WERI-Rb-1 (cell line): ENCODE measurements around the gene PCDHGA8.
"Not testable (repeated sequence)": the region's sequence is repeated elsewhere in the genome, so short reads cannot be mapped to it uniquely, and the experiment has no call there.

Experiments
- DNase-seq: peaks from one replicate; pipeline ENCODE4 v3.0.0-alpha.2; 2020
- H3K27ac ChIP-seq: fragments of 250-450 bp; sonication (Bioruptor Pico); 2 replicates; pipeline ENCODE4 v1.5.1; 2020; ENCODE audit warnings: mild to moderate bottlenecking, moderate library complexity
- H3K27me3 ChIP-seq: fragments of 250-450 bp; sonication (Bioruptor Pico); 2 replicates; pipeline ENCODE4 v1.5.1; 2021; ENCODE audit warnings: mild to moderate bottlenecking, low read depth, moderate library complexity; ENCODE audit not compliant: insufficient read depth, severe bottlenecking
- H3K36me3 ChIP-seq: fragments of 250-450 bp; sonication (Bioruptor Pico); 2 replicates; pipeline ENCODE4 v1.5.1; 2020; ENCODE audit warnings: mild to moderate bottlenecking, moderate library complexity
- H3K4me3 ChIP-seq: 2 replicates; pipeline ENCODE4 v1.5.1; 2011; ENCODE audit warnings: low read depth, mild to moderate bottlenecking, control low read depth, low read length
- H3K9me3 ChIP-seq: fragments of 250-450 bp; sonication (Bioruptor Pico); 2 replicates; pipeline ENCODE4 v1.5.1; 2021; ENCODE audit warnings: mild to moderate bottlenecking, moderate library complexity; ENCODE audit not compliant: severe bottlenecking
- TF ChIP-seq, protein P1 (sequence below): IDR thresholded peaks from 2 replicates; pipeline ENCODE4 v1.5.1; 2011; ENCODE audit warnings: low read depth, mild to moderate bottlenecking, control low read depth, inconsistent platforms, low read length

PCDHGA8 gene

GRCh38 chr5:141399555-141400258, 7.3 kb downstream of the PCDHGA8 start:
- no peak overlapping the region for H3K4me3 ChIP-seq
- no peaks in the 10 kb centered on the region for H3K36me3 ChIP-seq
- H3K27me3 ChIP-seq: no peaks in the 10 kb centered on the region
- H3K9me3 ChIP-seq: peaks cover 4% of the 10 kb centered on the region
- no peak overlapping the region for H3K27ac ChIP-seq
- DNase-seq: no peak
- TF ChIP-seq, protein P1, sequence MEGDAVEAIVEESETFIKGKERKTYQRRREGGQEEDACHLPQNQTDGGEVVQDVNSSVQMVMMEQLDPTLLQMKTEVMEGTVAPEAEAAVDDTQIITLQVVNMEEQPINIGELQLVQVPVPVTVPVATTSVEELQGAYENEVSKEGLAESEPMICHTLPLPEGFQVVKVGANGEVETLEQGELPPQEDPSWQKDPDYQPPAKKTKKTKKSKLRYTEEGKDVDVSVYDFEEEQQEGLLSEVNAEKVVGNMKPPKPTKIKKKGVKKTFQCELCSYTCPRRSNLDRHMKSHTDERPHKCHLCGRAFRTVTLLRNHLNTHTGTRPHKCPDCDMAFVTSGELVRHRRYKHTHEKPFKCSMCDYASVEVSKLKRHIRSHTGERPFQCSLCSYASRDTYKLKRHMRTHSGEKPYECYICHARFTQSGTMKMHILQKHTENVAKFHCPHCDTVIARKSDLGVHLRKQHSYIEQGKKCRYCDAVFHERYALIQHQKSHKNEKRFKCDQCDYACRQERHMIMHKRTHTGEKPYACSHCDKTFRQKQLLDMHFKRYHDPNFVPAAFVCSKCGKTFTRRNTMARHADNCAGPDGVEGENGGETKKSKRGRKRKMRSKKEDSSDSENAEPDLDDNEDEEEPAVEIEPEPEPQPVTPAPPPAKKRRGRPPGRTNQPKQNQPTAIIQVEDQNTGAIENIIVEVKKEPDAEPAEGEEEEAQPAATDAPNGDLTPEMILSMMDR: no peak

DNA sequence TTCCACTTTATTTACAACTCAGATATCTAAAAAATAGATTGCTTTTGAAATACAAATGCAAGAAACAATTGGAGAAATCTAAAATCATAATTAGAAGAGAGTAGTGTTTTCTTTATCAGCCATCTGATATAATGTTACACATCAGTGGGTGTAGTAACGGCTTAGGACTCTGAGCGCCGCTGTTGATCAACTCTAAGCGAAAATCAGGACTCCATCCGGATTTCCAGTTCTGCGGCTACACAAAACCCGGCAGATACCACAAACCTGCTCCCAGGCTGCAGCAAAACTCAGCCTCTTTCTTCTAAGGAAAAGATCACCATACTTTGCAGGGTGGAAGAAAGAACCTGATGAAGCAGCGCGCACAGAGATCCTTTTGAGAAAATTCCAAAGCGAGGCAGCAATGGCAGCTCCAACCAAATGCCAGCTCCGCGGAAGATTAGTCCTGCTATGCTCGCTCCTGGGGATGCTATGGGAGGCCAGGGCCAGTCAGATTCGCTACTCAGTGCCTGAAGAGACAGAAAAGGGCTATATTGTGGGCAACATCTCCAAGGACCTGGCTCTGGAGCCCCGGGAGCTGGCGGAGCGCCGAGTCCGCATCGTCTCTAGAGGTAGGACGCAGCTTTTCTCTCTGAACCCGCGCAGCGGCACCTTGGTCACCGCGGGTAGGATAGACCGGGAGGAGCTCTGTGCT, 10.3 kb downstream of the PCDHGA8 start, which contains the start of gene PCDHGA9:
TSS of gene PCDHGA9 (plus strand) at position 226 of the 691 bp plus-strand sequence. CDS start at position 401, 175 bp downstream.
- Histone ChIP-seq H3K27ac (no peak within 1 kb of the TSS), H3K4me3 (no peak within 1 kb of the TSS), H3K36me3 (no peaks in the 10 kb centered on the region), H3K9me3 (peaks cover 4% of the 10 kb centered on the region), H3K27me3 (no peaks in the 10 kb centered on the region)
- DNase-seq: peak; percentile 30
- TF ChIP-seq, protein P1: peak; percentile 45

DNA sequence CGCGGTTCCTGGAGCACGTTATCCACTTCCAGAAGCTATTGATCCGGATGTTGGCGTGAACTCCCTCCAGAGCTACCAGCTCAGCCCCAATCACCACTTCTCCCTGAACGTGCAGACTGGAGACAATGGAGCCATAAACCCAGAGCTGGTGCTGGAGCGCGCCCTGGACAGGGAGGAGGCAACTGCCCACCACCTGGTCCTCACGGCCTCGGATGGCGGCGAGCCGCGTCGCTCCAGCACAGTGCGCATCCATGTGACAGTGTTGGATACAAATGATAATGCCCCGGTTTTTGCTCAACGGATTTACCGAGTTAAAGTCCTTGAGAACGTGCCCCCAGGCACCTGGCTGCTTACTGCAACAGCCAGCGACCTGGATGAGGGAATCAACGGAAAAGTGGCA, 11.0 kb downstream of the PCDHGA8 start:
- Histone ChIP-seq H3K4me3 (no peak overlapping the region), H3K27me3 (no peaks in the 10 kb centered on the region), H3K27ac (no peak overlapping the region), H3K9me3 (peaks cover 4% of the 10 kb centered on the region), H3K36me3 (no peaks in the 10 kb centered on the region)
- TF ChIP-seq, protein P1: no peak
- DNase-seq: no peak

DNA sequence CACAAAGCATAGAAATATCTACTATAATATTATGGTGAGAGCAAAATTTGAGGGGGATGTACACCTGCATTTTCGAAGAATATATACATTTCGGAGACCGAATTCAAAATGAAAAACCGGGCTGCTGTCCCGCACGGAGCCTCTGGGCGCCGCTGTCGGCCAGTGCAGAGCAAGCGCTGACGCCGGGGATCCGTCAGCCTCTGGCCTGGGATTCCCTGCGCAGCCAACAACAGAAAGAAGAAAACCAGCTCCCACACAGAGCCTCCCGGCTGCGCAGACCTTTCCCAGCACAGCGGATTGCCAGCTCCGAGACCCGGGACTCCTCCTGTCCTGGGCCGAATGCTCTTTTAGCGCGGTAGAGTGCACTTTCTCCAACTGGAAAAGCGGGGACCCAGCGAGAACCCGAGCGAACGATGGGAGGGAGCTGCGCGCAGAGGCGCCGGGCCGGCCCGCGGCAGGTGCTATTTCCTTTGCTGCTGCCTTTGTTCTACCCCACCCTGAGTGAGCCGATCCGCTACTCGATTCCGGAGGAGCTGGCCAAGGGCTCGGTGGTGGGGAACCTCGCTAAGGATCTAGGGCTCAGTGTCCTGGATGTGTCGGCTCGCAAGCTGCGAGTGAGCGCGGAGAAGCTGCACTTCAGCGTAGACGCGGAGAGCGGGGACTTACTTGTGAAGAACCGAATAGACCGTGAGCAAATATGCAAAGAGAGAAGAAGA, 15.5 kb downstream of the PCDHGA8 start, which contains the start of gene PCDHGB6:
TSS of gene PCDHGB6 (plus strand) at position 232 of the 716 bp plus-strand sequence. CDS start at position 414, 182 bp downstream.
- H3K4me3 ChIP-seq, H3K27me3 ChIP-seq, H3K27ac ChIP-seq, H3K36me3 ChIP-seq, DNase-seq, H3K9me3 ChIP-seq: not testable (repeated sequence)
- TF ChIP-seq, protein P1: 0 out of 2 replicates have a peak, but pooled peaks have one; percentile 31

DNA sequence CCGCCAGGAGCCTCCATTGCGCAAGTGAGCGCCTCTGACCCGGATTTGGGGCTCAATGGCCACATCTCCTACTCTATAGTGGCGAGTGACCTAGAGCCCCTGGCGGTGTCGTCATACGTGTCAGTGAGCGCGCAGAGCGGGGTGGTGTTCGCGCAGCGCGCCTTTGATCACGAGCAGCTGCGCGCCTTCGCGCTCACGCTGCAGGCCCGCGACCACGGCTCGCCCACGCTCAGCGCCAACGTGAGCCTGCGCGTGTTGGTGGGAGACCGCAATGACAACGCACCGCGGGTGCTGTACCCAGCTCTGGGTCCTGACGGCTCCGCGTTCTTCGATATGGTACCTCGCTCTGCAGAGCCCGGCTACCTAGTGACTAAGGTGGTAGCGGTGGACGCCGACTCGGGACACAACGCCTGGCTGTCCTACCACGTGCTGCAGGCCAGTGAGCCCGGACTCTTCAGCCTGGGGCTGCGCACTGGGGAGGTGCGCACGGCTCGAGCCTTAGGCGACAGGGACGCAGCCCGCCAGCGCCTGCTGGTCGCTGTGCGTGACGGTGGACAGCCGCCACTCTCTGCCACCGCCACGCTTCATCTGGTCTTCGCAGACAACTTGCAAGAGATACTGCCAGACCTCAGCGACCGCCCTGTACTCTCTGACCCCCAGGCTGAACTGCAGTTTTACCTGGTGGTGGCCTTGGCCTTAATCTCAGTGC, 17.3 kb downstream of the PCDHGA8 start:
- TF ChIP-seq, protein P1: no peak
- Histone ChIP-seq H3K36me3 (no peaks in the 10 kb centered on the region), H3K27me3 (no peaks in the 10 kb centered on the region), H3K27ac (no peak overlapping the region), H3K9me3 (peaks cover 3% of the 10 kb centered on the region), H3K4me3 (no peak overlapping the region)
- no peak for DNase-seq
